Cardiac muscle cell (in vitro differentiated cells and primary cell): ENCODE results near the gene SLC9A9. TPM values are rescaled to one million over a fixed set of nuclear protein-coding genes. Genes with fewer than 3 reads are reported as not detected.

ENCODE experiments used
- DNase-seq, 2 donors: peaks; one replicate each; pipeline versions ENCODE4 v3.0.0 to v3.0.0-alpha.2; 2010 to 2017; ENCODE audit warnings: low read depth in 1 of 2, low spot score in 1 of 2
- H3K27ac ChIP-seq: fragments of 200-600 bp; sonication (generic); 2 replicates; pipeline ENCODE4 v1.5.1; 2016
- H3K27me3 ChIP-seq: fragments of 200-600 bp; sonication (generic); 2 replicates; pipeline ENCODE4 v1.6.0; 2016; ENCODE audit warnings: control low read depth
- H3K36me3 ChIP-seq: fragments of 200-600 bp; sonication (generic); 2 replicates; pipeline ENCODE4 v1.5.1; 2016; ENCODE audit warnings: control low read depth
- H3K4me1 ChIP-seq: fragments of 200-600 bp; sonication (generic); 2 replicates; pipeline ENCODE4 v1.8.1; 2017; ENCODE audit warnings: low read depth, mild to moderate bottlenecking, mixed run types
- H3K4me3 ChIP-seq: fragments of 200-600 bp; sonication (generic); 2 replicates; pipeline ENCODE4 v1.5.1; 2016; ENCODE audit warnings: mild to moderate bottlenecking
- H3K9me3 ChIP-seq: fragments of 200-600 bp; sonication (generic); 2 replicates; pipeline ENCODE4 v1.5.1; 2017; ENCODE audit warnings: low read depth, mild to moderate bottlenecking, control low read depth
- CTCF ChIP-seq: IDR thresholded peaks from 2 replicates; pipeline ENCODE4 v1.5.1; 2012; ENCODE audit warnings: low read depth, mild to moderate bottlenecking, low read length
- polyA plus RNA-seq: library from polyadenylated mRNA; unstranded; fragments of >200 nt; fragmentation: Nextera tagmentation; extraction: Ambion mirVana; gene quantifications from 2 replicates; pipeline ENCODE4 v1.2.1, GENCODE V29; 2016
- total RNA-seq: library from RNA; depleted of rRNA; stranded (reverse); fragments of >200 nt; gene quantifications from 2 replicates; pipeline ENCODE4 v1.2.3, GENCODE V29; 2016

SLC9A9 gene
- total and polyA plus RNA-seq, 2 experiments from 2014 or later = 0.73 to 1.5 TPM

GRCh38 chr3:143535994-143536784, 312.1 kb downstream of the SLC9A9 start:
- Histone ChIP-seq H3K27ac (no peak overlapping the region), H3K4me1 (no peaks in the 10 kb centered on the region), H3K27me3 (no peaks in the 10 kb centered on the region), H3K9me3 (no peaks in the 10 kb centered on the region), H3K36me3 (no peaks in the 10 kb centered on the region), H3K4me3 (no peak overlapping the region)
- no peak for TF ChIP-seq CTCF
- DNase-seq = peak in 1 of 2 donors; percentile 6

DNA sequence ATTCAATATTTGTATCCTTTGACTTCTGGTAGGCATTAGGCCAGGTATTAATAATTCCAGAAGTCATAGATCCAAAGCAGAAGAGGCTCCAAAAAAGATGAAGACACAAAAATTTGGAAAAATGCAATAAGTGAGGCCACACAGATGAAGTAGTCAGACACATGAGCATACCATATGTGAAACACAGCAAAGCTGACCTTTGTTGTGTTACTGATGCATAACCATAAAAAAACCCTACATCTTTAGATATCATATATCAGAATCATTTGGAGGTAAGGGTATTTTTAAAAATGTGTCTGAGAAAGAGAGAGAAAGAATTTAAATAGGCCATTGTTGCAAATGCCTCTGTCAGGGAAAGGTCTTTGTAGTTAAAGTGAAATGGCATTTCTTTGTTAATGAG, 314.9 kb downstream of the SLC9A9 start:
- Histone ChIP-seq H3K27me3 (no peaks in the 10 kb centered on the region), H3K27ac (no peak overlapping the region), H3K4me3 (no peak overlapping the region), H3K9me3 (no peaks in the 10 kb centered on the region), H3K4me1 (no peaks in the 10 kb centered on the region), H3K36me3 (no peaks in the 10 kb centered on the region)
- TF ChIP-seq CTCF = no peak
- no peak for DNase-seq

GRCh38 chr3:143532091-143532490, 316.2 kb downstream of the SLC9A9 start:
- Histone ChIP-seq H3K9me3 (no peaks in the 10 kb centered on the region), H3K4me1 (peaks cover under 1% of the 10 kb centered on the region), H3K27me3 (no peaks in the 10 kb centered on the region), H3K27ac (no peak overlapping the region), H3K36me3 (no peaks in the 10 kb centered on the region), H3K4me3 (no peak overlapping the region)
- no peak for DNase-seq
- no peak for TF ChIP-seq CTCF

- H3K36me3 ChIP-seq = no peaks in the 10 kb centered on the region
- no peaks in the 10 kb centered on the region for H3K9me3 ChIP-seq
- TF ChIP-seq CTCF = no peak
- no peaks in the 10 kb centered on the region for H3K27me3 ChIP-seq
- DNase-seq = no peak
- no peak overlapping the region for H3K27ac ChIP-seq
- H3K4me1 ChIP-seq = peaks cover 8% of the 10 kb centered on the region
- no peak overlapping the region for H3K4me3 ChIP-seq
These were observed 317.2 kb downstream of the SLC9A9 start for GRCh38 chr3:143531101-143531500.

DNA sequence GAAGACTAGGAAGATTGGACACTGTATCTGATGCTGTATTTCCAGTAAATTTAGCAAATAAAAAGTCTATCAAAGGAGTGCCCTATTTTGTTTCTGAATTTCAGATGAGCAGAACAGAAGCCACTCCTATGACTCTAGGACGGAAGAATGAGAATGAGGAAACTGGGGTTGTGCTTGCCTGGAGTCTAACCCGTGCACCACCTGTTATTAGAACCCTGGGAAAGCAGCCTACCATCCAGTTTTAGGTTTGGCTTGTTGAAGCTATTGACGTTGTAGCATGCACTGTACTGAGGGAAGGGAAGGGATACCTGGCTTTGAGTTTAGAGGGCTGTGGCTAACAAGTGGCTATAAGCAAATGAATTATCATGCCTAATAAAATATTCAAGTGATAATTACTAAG, 318.5 kb downstream of the SLC9A9 start:
- Histone ChIP-seq H3K9me3 (no peaks in the 10 kb centered on the region), H3K27ac (no peak overlapping the region), H3K27me3 (no peaks in the 10 kb centered on the region), H3K36me3 (no peaks in the 10 kb centered on the region), H3K4me3 (no peak overlapping the region), H3K4me1 (peaks cover 8% of the 10 kb centered on the region)
- no peak for TF ChIP-seq CTCF
- DNase-seq = no peak
